ENCODE results near the gene EXOC6.
"Not testable (repeated sequence)": the region's sequence is repeated elsewhere in the genome, so short reads cannot be mapped to it uniquely, and the experiment has no call there.

The EXOC6 gene

GRCh38 chr10:93081834-93082233 is 233.5 kb downstream of the EXOC6 start:
- no peak for DNase-seq

DNA sequence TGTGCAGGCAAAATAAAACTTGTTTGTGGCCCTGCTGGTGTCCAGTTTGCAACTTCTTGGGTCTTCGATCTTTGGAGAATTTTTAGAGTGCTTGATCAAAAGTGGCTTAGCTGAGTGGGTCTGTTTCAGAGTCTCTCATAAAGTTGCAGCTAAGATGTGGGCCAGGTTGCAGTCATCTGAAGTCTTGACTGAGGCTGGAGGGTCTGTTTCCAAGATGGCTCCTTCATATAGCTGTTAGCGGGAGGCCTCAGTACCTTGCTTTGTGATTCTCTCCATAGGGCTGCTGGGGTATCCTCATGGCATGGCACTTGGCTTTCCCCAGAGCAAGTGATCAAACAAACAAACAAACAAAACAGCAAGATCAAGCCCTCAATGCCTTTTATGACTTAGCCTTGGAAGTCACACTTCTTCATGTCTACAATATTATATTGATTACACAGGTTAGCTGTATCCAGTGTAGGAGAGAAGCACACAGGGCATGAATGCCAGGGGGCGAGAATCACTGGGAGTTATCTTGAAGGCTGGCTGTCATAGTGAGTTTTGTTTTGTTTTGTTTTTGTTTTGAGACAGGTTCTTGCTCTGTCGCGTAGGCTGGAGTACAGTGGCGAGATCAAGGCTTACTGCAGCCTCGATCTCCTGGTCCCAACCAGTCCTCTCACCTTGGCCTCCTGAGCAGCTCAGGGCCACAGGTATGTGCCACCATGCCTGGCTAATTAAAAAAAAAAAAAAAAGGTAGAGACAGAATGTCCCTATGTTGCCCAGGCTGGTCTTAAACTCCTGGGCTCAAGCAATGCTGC is 235.6 kb downstream of the EXOC6 start:
- no peak for DNase-seq

DNA sequence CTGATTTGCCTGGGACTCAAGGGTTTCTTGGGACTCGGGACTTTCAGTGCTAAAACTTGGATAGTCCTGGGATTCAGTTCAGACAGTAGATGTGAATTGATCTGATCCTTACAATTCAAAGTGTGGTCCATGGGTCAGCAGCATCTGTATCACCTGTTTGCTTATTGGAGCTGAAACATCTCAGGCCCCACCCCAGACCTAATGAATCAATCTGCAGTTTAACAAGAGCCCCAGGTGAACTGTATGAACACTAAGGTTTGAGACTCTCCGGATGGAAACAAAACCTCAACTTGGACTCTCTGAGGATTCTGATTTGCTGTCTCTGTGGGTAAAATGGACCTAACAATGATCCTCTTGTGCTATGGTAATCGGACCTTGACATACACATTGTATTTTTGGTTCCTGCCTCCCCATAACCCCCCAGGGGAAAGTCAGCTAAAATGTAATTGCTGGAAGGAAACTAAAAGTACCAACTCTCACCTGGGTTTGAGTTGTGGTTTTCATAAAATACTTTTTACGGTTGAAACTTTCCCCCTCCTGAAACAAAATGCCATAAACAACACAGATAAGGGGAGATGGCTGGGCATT is 237.0 kb downstream of the EXOC6 start:
- no peak for DNase-seq

- no peak for DNase-seq
Observed at GRCh38 chr10:93086289-93086688, 238.0 kb downstream of the EXOC6 start.

GRCh38 chr10:93087846-93088245 is 239.5 kb downstream of the EXOC6 start:
- no peak for DNase-seq

DNA sequence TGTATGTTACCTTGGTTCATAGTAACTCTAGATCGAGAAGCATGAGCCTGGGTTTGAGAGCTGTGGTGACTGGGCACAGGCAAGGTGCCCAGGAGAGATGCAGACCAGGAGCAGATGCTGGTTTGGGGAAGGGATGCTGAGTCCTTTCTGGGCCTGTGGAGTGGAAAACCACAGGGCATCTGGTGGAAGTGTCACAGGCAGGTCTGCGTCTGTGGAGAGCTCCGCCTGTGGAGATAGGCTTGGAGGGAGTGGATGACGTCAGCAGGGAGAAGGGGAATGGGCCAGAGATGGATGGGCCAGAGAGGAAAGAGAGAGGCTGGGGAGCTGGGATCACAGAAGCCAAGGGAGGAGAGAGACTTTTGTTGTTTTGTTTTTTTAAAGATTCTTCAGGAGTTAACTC is 240.1 kb downstream of the EXOC6 start:
- DNase-seq: no peak

GRCh38 chr10:93090619-93091018 is 242.3 kb downstream of the EXOC6 start:
- no peak for DNase-seq

GRCh38 chr10:93091960-93092359 is 243.6 kb downstream of the EXOC6 start:
- no peak for DNase-seq

- no peak for DNase-seq
Observed at GRCh38 chr10:93095225-93095624, 246.9 kb downstream of the EXOC6 start.

DNA sequence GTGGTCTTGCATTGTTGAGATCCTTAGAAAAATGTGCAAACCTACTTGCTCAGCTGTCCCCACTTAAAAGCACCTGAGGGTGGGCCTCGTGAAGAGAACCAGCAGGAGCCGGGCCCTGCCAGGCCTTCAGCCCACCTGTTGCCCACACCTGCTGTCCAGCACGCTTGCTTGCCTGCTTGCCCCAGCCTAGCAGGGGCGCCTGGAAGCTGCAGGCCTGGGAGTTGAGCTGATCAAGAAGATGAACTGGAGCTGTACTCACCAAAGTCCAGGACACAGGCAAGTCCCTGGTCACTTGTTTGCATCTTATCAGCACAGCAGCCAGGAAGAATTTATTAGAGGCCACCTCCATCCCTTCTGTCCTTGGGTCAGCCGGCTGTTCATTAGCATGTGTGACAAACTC is 248.6 kb downstream of the EXOC6 start:
- no peak for DNase-seq

DNA sequence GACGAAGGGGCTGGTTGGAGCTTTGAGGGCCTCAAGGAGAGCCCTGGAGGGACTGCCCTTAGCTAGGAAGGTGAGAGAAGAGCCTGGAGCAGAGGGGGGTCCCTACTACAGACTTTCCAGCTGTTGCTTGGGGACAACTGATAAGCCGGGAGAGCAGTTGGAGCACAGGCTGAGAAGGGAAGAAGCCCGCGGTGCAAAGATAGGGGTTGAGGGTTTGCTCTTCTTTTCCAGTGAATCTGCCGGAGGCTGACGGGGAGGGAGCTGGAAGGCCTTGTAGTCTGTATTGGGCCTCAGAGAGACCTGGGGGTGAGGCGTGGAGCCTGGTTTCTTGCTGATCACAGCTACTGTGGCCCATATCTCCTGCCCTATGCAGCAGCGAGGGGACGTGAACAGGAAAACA is 249.1 kb downstream of the EXOC6 start:
- no peak for DNase-seq

DNA sequence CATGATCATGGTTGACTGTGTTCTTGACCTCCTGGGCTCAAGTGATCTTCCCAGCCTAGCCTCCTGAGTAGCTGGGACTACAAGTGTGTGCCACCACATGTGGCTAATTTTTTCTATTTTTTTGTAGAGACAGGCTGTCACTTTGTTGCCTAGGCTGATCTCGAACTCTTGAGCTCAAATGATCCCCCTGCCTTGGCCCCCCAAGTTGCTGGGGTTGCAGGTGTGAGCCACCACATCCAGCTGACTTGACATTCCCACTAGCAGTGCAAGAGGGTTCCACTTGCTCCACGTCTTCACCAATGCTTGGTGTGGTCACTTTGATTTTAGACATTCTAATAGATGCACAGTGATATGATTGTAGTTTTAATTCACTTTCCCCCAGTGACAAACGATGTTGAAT is 250.5 kb downstream of the EXOC6 start:
- no peak for DNase-seq

GRCh38 chr10:93099670-93100069 is 251.3 kb downstream of the EXOC6 start:
- no peak for DNase-seq

- DNase-seq: not testable (repeated sequence)
Observed at GRCh38 chr10:93101148-93101547, 252.8 kb downstream of the EXOC6 start.

DNA sequence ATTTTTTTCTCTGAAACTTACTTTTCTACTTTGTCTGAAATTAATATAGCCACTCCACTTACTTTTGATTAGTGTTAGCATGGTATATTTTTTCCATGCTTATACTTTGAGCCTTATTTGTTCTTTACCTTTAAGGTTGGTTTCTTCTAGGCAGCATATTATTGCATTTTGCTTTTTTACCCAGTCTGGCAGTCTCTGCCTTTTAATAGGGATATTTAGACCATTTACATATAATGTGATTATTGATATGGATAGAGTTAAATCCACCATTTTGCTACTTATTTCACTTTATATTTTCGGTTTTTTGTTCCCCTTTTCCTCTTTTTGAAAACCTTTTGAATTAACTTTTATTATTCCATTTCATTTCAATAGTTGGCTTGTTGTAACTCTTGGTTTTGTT is 255.6 kb downstream of the EXOC6 start:
- no peak for DNase-seq

GRCh38 chr10:93106631-93107072 is 258.3 kb downstream of the EXOC6 start:
- DNase-seq: peak; percentile 29
